Fibroblast of mammary gland (primary cell): ENCODE data around the gene TCP11.

Experiments
- DNase-seq: peaks from one replicate; pipeline ENCODE4 v3.0.0-alpha.2; 2010; ENCODE audit warnings: low read depth
- H3K4me3 ChIP-seq: 2 replicates; pipeline ENCODE4 v1.5.1; 2011; ENCODE audit warnings: low read depth, mild to moderate bottlenecking, low read length, moderate library complexity; ENCODE audit not compliant: control insufficient read depth
- TF ChIP-seq, protein P1 (sequence below): conservative IDR thresholded peaks from 2 replicates; pipeline ENCODE4 v1.5.1; 2011; ENCODE audit warnings: low read depth, low read length, inconsistent platforms; ENCODE audit not compliant: control insufficient read depth, insufficient read depth

Gene TCP11

DNA sequence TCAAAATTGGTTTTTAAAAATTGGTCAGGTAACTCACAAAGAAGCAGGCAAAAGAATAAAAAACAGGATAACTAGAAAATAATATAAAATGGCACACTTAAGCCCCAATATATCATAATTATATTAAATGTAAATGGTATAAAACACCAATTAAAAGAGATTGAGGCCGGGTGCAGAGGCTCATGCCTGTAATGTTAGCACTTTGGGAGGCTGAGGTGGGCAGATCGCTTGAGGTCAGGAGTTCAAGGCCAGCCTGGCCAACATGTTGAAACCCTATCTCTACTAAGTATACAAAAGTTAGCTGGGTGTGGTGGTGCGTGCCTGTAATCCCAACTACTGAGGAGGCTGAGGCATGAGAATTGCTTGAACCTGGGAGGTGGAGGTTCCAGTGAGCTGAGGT lies 36.1 kb downstream of the TCP11 start:
- no peak for DNase-seq
- H3K4me3 ChIP-seq = no peak overlapping the region
- TF ChIP-seq, protein P1, sequence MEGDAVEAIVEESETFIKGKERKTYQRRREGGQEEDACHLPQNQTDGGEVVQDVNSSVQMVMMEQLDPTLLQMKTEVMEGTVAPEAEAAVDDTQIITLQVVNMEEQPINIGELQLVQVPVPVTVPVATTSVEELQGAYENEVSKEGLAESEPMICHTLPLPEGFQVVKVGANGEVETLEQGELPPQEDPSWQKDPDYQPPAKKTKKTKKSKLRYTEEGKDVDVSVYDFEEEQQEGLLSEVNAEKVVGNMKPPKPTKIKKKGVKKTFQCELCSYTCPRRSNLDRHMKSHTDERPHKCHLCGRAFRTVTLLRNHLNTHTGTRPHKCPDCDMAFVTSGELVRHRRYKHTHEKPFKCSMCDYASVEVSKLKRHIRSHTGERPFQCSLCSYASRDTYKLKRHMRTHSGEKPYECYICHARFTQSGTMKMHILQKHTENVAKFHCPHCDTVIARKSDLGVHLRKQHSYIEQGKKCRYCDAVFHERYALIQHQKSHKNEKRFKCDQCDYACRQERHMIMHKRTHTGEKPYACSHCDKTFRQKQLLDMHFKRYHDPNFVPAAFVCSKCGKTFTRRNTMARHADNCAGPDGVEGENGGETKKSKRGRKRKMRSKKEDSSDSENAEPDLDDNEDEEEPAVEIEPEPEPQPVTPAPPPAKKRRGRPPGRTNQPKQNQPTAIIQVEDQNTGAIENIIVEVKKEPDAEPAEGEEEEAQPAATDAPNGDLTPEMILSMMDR = no peak

DNA sequence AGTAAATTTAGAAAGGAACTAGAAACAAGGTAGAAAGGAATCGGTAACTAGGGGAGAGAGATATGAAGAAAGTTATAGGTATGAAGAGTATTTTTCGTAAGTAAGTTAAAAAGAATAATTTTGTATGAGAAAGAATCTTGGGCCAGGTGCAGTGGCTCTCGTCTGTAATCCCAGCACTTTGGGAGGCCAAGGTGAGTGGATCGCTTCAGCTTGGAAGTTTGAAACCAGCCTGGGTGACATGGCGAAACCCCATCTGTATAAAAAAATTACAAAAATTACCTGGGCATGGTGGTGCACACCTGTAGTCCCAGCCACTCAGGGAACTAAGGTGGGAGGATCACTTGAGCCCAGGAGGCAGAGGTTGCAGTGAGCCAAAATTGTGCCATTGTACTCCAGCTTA lies 42.0 kb downstream of the TCP11 start:
- no peak overlapping the region for H3K4me3 ChIP-seq
- TF ChIP-seq, protein P1 = no peak
- no peak for DNase-seq

DNA sequence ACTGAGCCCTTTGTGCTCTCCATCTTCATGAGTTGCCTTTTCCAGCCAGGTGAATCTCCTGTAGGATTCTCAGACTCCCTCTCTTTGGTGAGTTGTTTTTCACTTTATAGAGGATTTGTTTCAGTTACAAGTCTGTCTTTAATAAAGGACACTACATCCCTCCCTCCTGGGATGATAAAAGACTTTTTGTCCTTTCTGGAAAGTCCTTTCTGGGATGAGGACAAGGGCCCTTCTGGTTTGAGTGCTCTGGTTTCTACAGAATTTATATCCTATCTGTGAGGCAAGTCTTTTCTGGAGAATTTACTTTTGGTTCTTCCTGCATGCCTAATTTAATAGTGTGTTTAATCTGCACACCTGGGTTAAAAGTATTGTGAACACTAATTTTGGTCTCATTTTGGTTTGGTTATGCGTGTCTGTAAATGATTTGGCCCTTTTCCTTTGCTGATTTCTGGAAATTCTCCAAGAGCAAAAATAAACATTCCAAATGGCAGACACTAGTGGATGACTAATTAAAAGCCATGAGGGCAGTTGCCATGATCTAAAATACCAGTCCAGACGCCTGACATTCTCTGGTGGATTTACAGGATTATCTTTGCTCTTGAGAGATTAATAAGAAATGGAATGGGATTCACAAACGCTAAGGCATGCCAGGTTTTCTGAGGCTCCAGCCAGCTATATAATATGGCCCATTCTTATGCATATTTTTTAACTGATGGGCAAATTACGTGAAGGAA lies 44.8 kb downstream of the TCP11 start:
- no peak overlapping the region for H3K4me3 ChIP-seq
- peak; percentile 73 for DNase-seq

DNA sequence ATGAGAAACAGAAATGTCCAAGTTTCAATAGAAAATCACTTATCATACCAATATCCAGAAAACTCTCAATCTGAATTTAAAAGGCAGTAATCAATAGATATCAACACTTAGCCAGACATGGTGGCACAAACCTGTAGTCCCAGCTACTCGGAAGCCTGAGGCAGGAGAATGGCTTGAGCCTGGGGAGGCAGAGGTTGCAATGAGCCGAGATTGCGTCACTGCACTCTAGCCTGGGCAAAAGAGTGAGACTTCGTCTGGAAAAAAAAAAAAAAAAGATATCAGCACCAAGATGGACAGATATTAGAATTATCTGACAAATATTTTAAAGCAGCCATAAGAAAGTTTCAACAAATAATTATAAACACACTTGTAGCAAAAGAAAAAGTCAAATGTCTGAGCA lies 47.0 kb downstream of the TCP11 start:
- TF ChIP-seq, protein P1 = no peak
- DNase-seq = no peak
- no peak overlapping the region for H3K4me3 ChIP-seq

More for the DNA sequence above, 44.8 kb downstream of the TCP11 start:
- TF ChIP-seq, protein P1 = no peak

DNA sequence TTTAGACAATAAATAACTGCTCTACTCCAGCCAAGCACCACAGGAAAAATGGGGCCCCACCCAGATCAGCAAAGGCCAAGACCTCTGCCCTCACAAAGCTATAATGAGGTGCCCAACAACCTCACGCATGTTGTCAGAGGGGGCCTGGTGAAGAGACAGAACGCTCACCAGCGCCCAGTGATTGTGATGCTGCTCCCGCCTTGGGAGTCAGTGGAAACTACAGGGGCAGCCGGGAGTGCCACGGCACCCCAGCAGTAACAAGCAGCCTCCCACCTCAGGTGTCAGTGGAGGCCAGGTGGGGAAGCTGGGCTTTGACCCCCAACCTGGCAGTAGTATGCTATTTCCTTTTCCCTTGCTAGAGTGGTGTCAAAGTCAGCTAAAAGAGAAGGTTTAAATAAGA lies 47.4 kb downstream of the TCP11 start:
- H3K4me3 ChIP-seq = no peak overlapping the region

DNA sequence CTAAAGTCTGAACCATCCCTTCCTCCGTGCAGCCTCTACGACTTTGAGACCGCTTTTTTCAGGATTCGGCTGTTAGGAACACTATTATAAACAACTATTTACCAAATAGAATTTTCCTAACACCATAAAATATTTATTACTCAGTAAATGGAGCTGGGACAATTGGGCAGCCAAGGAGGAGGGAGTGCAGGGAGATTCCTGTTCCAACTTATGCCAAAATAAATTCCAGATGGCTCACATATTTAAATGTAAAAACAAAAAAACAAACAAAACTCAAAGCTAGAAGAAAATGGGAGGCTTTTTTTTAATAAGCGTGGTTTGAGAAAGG lies 48.1 kb downstream of the TCP11 start:
- TF ChIP-seq, protein P1 = no peak
- DNase-seq = peak; percentile 18
- H3K4me3 ChIP-seq = no peak overlapping the region

More for the DNA sequence above, 47.4 kb downstream of the TCP11 start:
- DNase-seq = no peak
- TF ChIP-seq, protein P1 = no peak
